Left kidney (tissue), 8 donors: ENCODE measurements around the gene LENG9. TPM values are rescaled to one million over a fixed set of nuclear protein-coding genes. Genes with fewer than 3 reads are reported as not detected.
A peak's percentile ranks its signal among the peaks of the same experiment; 100 is the strongest.
"Not testable (repeated sequence)": the region's sequence is repeated elsewhere in the genome, so short reads cannot be mapped to it uniquely, and the experiment has no call there.

Source experiments
- DNase-seq: peaks from one replicate; pipeline ENCODE4 v3.0.0-alpha.2; 2013
- long read RNA-seq, 8 donors: transcript quantifications; one replicate each; lab custom pipeline, GENCODE V29; 2026
- polyA plus RNA-seq: library from polyadenylated mRNA; unstranded; fragments of 120-200 nt; gene quantifications from one replicate; pipeline ENCODE4 v1.2.1, GENCODE V29; 2013; ENCODE audit not compliant: insufficient read length

The LENG9 gene
- 1.7 TPM for polyA plus RNA-seq
- long read RNA-seq, donor 1, transcript LENG9-203 (1 exons, 1,916 nt), result major isoform, 56 of 56 reads
- long read RNA-seq, donor 1, partial matches to known transcripts, result 0 of 56 reads
- long read RNA-seq, donor 1, other reads (novel, unspliced or antisense), result 0 of 56 reads
- long read RNA-seq, donor 2, transcript LENG9-203 (1 exons, 1,916 nt), result major isoform, 42 of 42 reads
- long read RNA-seq, donor 2, partial matches to known transcripts, result 0 of 42 reads
- long read RNA-seq, donor 2, other reads (novel, unspliced or antisense), result 0 of 42 reads
- long read RNA-seq, donor 3, transcript LENG9-203 (1 exons, 1,916 nt), result major isoform, 33 of 33 reads
- long read RNA-seq, donor 3, partial matches to known transcripts, result 0 of 33 reads
- long read RNA-seq, donor 3, other reads (novel, unspliced or antisense), result 0 of 33 reads
- long read RNA-seq, donor 4, transcript LENG9-203 (1 exons, 1,916 nt), result major isoform, 36 of 36 reads
- long read RNA-seq, donor 4, partial matches to known transcripts, result 0 of 36 reads
- long read RNA-seq, donor 4, other reads (novel, unspliced or antisense), result 0 of 36 reads
- long read RNA-seq, donor 5, transcript LENG9-203 (1 exons, 1,916 nt), result major isoform, 49 of 49 reads
- long read RNA-seq, donor 5, partial matches to known transcripts, result 0 of 49 reads
- long read RNA-seq, donor 5, other reads (novel, unspliced or antisense), result 0 of 49 reads
- long read RNA-seq, donor 6, transcript LENG9-203 (1 exons, 1,916 nt), result major isoform, 18 of 18 reads
- long read RNA-seq, donor 6, partial matches to known transcripts, result 0 of 18 reads
- long read RNA-seq, donor 6, other reads (novel, unspliced or antisense), result 0 of 18 reads
- long read RNA-seq, donor 7, transcript LENG9-203 (1 exons, 1,916 nt), result major isoform, 35 of 35 reads
- long read RNA-seq, donor 7, partial matches to known transcripts, result 0 of 35 reads
- long read RNA-seq, donor 7, other reads (novel, unspliced or antisense), result 0 of 35 reads
- long read RNA-seq, donor 8, transcript LENG9-203 (1 exons, 1,916 nt), result major isoform, 21 of 21 reads
- long read RNA-seq, donor 8, partial matches to known transcripts, result 0 of 21 reads
- long read RNA-seq, donor 8, other reads (novel, unspliced or antisense), result 0 of 21 reads

DNA sequence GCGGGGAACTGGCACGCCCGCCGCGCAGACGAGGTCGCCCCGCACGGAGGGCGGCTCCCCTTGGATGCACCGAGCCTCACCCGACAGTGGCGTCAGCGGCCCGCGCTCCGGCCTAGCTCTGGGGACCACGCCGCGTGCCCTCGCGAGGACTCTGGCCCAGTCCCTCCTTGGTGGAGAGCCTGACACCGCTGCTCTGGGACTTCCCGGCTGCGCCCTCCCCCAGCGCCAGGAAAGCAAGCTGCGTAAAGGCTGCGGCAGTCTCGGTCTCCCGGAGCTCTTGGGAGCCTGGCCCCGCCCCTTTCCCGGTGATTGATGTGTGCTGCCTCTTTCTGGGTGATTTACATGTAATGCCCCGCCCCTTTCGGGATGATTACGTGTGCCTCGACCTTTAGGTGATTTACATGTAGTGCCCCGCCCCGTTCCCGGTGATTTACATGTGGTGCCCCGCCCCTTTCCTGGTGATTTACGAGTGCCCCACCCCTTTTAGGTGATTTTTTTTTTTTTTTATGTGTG is at the start of gene LENG9:
TSS of gene LENG9 (minus strand) at position 248 of the 513 bp plus-strand sequence. CDS start 252 bp downstream, outside the sequence.
- peak; percentile 92 for DNase-seq

DNA sequence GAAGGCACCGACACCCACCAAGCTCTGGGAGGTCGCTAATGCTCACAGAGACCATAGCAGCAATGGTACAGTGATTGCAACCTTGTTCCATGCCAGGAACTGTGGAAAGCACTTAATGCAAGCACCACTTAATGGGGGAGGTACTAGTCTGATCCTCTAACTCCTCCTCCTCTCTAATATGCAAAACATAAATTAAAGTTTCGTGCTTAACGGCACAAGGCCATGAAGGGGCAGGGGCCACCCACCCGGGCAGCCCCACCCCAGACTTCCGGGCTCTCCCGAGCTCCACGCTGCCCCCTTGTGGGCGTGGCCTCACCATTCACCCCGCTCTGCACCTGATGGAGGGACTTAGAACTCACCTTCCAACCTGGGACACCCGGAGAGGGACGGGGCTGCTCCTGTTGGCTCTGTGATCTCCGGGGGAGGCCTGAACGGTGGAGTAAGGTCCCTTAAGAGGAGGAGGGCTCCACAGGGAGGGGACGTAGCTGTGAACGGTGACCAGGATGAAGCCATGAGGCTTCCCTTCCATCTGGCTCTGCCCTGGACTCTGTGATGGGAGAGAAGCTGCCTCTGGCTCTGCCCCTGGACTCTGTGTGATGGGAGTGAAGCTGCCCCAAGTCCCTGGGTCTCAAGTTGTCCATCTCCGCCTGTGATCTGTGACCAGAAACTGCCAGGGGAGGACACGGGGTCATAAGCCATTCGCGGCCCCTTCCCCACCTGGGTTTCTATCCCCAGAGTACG is 45.8 kb upstream of the LENG9 start:
- not testable (repeated sequence) for DNase-seq

DNA sequence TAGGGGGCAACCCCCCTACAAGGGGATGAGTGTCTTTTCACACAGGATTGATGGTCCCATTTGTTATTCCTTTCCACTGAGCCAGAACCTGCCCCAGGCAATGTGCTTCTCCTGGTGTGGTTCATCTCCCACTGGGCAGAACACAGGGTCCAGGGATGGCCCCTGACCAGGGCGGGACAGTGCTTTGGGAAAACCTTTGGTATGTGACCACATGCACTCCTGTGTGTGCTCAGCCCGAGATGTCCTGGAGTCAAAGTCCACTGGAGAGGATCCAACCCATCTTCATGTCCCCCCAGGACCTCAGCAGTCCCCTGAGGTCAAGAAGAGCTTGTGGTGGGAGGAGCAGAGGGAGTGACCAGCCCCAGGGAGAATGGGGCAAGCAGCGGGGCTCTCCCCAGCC is 44.9 kb upstream of the LENG9 start:
- not testable (repeated sequence) for DNase-seq

DNA sequence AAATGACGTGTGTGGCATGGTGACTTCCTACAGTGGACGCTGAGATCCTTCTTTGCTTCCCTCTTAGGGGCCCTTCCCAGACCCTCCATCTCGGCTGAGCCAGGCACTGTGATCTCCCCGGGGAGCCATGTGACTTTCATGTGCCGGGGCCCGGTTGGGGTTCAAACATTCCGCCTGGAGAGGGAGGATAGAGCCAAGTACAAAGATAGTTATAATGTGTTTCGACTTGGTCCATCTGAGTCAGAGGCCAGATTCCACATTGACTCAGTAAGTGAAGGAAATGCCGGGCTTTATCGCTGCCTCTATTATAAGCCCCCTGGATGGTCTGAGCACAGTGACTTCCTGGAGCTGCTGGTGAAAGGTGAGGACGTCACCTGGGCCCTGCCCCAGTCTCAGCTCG is 44.2 kb upstream of the LENG9 start:
- DNase-seq, result no peak

DNA sequence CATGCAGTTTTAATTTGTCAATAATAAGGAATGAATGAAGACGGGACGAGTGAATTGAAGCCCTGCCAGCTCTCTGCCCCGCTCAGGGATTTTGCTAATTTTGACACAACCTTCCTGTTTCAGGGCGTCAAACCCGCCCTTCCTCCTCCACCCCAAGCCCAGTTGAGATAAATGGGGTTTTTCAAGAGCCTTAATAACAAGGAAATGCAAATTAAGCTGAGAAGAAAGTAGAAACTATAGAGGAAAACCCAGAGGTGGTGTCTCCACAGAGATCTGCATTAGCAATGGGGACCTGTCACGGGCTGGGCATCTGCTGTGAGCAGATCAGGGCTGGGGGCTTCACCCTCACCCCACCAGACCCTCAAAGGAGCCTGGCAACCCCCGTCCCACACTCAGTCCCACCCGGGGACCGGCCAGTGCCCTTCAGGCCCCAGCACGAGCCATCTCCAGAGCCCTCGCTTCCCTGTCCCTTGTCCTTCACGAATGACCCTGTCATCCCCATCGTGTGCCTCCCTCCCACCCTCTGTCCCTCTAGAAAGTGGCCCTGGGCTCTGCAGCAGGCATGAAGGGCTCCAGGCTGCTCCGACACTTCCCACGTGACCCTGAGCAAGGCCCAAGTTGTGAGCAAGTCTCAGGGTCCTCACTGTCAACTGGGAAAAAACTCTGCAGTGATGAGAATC is 43.6 kb upstream of the LENG9 start:
- not testable (repeated sequence) for DNase-seq

DNA sequence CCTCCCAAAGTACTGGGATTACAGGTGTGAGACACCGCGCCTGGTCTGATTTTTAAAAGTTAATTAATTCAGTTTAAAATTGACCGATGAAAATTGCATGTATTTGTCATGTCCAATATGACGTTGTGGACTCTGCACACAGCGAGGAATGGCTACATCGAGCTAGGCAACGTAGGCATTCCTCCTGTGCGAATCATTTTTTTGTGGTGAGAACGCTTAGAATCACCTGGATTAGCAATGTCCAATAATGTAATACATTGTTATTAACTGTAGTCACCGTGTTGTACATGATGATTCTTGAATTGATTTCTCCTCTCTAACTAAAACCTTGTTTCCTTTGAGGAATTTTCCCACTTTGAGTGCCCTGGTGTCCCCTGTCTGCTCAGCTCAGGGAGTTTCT is 42.5 kb upstream of the LENG9 start:
- DNase-seq, result no peak

DNA sequence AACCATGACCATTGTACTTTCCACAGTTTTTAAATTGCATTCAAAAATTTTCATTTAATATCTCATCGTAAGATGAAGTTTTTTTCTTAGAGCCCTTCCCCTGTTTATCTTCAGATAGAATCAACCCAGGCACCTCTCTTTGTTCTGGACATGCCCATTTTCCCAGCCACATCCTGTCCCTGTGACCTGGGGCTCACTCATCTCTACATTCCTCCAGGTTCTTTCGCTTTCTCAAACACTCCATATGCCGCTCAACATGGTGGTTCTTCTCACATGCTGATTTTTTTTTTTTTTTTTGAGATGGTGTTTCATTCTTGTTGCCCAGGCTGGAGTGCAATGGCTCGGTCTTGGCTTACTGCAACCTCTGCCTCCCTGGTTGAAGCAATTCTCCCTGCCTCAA is 42.0 kb upstream of the LENG9 start:
- DNase-seq, result not testable (repeated sequence)

DNA sequence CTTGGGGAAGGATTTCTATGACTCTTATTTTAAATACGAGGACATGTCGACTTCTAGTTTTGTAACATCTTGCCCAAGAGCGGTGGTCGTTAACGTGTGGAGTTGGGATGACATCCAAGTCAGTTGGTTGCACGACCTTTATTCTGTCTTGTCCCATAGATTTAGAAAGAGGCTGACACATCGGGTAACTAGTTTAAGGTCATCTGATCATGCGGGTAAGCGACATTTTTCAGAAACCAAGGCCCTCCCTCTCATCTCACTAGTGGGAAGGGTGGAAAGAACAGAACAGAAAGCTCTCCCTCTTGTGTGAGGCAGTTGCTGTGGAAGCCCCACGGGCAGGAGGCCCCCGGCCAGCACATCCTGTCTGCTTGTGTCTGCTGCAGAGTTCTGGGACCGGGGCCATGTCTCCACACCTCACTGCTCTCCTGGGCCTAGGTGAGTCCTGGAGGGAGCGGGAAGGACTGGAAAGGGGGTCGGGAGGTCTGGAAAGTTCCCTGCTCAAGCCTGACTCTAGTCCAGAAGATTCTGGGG is 39.0 kb upstream of the LENG9 start, which contains the start of gene LAIR2:
TSS of gene LAIR2 (plus strand) at position 314 of the 531 bp plus-strand sequence. CDS start at position 402, 88 bp downstream.
- DNase-seq, result no peak

DNA sequence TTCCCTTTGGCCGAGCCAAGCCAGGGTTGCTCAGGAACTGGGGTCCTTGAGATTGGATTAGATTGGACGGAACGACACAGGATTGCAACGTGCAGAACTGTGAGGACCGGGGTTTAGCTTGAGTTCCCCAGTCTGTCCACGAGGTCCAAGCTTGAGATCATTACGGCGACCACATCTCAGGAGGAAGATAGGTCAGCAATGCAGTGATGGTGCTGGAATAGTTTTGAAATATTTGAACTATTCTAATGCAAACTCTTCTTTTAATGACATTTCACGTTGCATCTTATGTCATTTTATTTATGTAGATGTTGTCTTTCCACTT is 34.8 kb upstream of the LENG9 start:
- DNase-seq, result not testable (repeated sequence)

DNA sequence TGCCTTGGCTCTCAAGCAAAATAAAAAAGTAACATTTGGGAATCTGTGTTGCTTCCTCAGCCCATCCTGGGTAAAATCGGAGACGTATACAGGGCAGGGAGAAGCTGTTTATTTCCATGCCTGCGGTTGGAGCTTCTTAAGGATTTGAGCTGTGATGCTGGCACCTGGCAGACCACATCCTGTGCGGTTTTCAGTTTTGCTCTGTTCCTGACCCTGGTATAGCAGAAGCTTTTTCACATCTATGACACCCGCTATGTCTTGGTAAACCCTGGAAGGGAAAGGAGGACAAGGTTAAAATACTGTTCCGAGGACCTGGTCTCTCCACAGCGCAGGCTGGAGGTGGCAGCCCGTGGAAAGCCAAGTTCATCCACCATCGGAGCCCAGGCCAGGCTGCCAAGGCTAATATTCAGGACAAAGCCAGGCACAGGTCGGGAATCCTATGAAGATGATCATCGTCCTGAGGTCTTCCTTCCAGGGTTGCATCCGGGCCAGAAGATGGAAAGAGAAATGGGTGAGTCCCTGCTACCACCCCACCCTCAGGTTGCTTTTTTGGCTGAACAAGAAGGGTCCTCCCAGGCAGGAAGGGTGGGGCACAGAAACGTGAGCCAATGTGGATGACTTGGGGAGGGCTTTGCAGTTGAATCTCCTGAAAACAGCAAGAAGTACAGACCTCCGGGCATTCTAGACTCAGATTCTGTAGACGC is 34.3 kb upstream of the LENG9 start:
- DNase-seq, result not testable (repeated sequence)

DNA sequence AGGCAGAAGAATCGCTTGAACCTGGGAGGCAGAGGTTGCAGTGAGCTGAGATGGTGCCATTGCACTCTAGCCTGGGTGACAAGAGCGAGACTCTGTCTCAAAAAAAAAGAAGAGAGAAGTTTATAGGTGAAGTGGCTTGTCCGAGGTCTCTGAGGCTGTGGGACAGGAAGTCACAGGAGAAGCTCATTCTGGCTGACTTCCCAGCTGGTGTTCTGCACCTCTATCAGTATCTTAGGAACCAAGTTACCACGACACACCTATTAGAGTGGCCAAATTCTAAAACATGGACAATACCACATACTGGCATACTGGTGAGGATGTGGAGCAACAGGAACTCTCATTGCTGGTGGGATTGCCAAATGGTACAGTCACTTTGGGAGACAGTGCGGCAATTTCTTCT is 31.7 kb upstream of the LENG9 start:
- not testable (repeated sequence) for DNase-seq

DNA sequence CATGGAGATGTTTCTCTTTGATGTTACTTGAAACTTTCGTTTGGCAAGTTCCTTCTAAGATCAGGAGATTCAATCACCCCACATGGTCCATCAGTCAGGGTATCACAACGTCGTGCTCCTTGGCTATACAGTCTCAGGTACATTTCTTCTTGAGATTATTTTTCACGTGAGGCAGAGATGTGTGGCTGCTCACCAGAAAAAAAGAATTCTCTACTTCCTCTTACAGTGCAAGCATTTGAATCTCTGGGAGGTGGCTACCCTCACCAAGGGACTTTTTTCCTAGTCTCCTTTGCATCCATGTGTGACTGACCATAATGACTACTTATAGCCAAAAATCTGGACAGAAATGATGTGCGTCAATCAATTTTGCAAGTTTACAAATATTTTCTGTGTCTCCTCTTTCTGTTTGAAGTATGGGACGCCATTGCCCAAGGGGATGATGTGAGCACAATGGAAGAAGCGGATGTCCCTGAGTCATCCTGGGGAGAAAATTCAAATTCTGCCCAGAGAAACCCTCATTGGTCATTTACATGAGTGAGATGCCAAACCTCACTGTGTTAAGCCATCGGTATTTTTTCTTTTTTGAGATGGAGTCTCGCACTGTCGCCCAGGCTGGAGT is 30.5 kb upstream of the LENG9 start:
- DNase-seq, result no peak

DNA sequence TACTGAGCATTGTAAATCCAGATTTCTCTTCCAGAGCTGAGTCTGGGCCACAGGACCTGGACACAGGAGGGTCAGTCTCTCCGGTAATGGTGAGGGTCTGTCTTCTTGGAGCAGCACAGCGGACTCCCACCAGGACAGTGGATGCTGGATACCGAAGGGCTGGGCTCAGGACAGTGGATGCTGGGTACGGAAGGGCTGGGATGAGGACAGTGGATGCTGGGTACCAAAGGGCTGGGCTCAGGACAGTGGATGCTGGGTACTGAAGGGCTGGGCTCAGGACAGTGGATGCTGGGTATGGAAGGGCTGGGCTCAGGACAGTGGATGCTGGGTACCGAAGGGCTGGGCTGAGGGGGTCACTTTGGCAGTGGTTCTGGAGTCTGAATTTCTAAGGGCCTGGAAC is 29.5 kb upstream of the LENG9 start:
- DNase-seq, result not testable (repeated sequence)

DNA sequence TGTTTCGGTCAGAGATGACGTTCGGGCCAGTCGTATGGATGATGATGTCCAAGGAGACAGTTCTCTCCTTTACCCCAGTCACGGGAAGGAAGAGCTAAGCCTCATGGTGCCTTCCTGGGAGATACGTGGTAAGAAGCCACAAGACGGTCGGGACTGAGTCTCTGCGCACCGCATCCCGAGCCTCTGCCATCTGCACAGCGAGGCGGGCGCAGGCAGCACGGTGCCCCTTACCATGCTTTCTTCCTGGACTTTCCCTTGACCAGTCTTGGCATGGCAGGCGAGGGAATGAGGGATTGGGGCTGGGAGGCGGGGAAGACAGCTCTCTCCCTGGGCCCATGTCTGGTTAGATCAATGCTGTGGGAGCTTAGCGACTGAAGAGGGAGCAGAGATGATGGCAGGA is 29.0 kb upstream of the LENG9 start:
- DNase-seq, result no peak

DNA sequence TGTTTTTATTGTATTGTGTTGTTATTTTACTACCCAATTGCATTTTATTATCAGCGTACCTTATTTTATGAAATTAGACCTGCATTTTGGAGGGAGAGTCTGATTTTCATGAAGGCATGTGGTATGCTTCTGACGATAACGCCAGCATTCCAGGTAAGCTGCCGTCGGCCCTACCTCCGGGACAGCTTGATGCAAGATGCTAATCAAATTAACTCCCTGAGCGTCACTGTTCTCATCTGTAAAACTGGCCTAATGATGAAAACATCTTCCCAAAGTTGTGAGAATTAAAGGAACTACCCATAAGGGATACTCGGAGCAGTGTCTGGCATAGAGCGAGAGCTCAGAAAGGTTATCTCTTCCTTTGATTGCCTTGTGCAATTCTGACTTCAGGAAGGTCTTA is 26.2 kb upstream of the LENG9 start:
- DNase-seq, result no peak

DNA sequence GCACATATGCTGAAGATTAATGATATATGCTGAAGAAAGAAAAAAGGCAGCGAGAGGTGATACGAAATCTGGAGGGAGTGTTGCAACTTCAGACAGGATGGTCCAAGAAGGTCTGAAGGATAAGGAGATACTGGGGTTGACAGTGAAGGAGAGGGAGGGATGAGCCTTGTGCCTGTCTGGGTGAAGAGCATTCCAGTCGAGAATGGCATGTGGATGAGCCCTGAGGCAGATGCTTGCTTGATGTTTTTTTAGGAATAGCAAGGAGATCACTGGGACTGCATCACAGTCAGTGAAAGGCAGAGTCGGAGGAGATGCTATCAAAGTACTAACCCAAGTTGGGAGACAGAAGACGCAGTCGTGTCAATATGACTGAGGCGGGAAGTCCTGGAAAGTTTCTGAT is 25.8 kb upstream of the LENG9 start:
- DNase-seq, result no peak

DNA sequence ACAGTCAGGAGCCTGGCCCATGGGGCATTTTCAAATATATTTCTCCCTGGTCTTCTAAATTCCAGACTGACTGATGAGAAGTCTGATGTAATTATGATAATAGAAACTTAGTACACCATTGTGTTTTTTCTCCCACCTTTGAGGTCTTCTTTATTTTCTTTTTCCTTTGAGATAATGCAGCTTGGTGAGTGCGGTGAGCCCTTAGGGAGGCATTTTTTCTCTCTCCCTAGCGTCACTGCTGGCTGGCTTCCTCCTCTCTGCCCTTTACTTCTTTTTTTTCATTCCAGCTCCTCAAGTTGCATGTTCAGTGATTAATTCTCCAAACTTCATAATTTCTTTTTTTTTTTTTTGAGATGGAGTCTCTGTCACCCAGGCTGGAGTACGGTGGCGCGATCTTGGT is 22.3 kb upstream of the LENG9 start:
- DNase-seq, result no peak

DNA sequence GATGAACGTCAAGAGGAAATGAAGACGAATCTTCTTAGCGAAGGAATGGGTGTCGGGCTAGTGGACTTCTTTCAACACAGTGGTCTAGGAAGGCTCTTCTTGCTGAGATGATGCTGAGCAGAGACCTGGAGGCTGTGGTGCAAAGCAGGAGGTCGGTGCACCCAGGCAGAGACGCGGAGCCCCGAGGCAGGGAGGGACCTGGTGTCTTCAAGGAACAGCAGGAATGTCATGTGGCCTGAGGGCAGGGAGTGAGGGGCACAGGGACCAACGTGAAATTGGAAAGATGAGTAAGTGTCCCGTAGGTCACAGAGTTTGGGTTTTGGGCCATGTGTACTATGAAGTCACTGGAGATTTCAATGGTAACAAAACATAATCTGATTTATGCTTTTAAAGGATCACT is 20.9 kb upstream of the LENG9 start:
- DNase-seq, result no peak

DNA sequence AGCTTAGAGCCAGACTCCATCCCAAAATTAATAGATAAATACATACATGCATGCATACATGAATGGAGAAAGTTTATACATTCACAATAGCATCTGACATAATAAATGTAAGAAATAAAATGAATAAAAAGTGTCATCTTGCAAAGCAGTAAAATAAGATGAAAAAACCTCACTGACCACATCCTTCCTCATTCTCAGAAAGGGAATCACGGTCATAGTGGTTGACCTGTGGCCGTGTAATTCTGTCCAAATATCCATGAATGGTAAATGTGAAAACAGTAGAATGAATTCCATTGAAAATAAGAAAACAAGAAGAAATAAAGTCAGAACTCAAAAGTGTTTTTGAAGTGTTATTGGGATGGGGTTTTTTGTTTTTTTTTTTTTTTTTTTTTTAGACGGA is 19.3 kb upstream of the LENG9 start:
- no peak for DNase-seq
